Astrocyte of the spinal cord (primary cell): ENCODE results near the gene PMEPA1.

Experiments
- DNase-seq: peaks from one replicate; pipeline ENCODE4 v3.0.0; 2011; ENCODE audit warnings: low read depth, low spot score
- H3K4me3 ChIP-seq: 2 replicates; pipeline ENCODE4 v1.5.1; 2011; ENCODE audit warnings: low read depth, mild to moderate bottlenecking, low read length, moderate library complexity
- in situ Hi-C: cut with HindIII; loops from 2 replicates; pipeline ENCODE4 v1.10.0; 2017; ENCODE audit warnings: low sequenced_read_pairs
- TF ChIP-seq, protein P1 (sequence below): IDR thresholded peaks from 2 replicates; pipeline ENCODE4 v1.5.1; 2012; ENCODE audit warnings: low read depth, mild to moderate bottlenecking, low read length, inconsistent platforms

Gene PMEPA1

DNA sequence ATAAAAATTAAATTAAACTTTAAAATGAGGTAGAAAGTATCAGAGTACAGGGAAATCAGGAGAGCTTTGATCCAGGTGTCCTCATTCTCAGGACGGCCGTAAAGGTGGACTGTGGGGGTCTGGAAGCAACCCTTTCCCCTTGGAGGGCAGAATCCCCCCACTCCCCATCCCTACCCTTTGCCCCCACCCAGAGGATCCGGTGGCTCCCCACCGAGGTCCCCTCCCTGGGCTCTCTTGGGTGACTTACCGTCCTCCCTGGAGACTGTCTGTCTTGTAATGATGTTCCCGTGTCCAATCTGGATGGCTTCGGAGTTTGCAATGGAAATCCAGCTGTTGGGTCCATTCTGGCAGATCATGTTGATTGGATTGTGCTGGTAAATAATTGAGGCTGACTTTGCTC, 96.9 kb downstream of the PMEPA1 start:
- TF ChIP-seq, protein P1, sequence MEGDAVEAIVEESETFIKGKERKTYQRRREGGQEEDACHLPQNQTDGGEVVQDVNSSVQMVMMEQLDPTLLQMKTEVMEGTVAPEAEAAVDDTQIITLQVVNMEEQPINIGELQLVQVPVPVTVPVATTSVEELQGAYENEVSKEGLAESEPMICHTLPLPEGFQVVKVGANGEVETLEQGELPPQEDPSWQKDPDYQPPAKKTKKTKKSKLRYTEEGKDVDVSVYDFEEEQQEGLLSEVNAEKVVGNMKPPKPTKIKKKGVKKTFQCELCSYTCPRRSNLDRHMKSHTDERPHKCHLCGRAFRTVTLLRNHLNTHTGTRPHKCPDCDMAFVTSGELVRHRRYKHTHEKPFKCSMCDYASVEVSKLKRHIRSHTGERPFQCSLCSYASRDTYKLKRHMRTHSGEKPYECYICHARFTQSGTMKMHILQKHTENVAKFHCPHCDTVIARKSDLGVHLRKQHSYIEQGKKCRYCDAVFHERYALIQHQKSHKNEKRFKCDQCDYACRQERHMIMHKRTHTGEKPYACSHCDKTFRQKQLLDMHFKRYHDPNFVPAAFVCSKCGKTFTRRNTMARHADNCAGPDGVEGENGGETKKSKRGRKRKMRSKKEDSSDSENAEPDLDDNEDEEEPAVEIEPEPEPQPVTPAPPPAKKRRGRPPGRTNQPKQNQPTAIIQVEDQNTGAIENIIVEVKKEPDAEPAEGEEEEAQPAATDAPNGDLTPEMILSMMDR = no peak
- in situ Hi-C loops = no loop called here
- DNase-seq = no peak
- no peak overlapping the region for H3K4me3 ChIP-seq

DNA sequence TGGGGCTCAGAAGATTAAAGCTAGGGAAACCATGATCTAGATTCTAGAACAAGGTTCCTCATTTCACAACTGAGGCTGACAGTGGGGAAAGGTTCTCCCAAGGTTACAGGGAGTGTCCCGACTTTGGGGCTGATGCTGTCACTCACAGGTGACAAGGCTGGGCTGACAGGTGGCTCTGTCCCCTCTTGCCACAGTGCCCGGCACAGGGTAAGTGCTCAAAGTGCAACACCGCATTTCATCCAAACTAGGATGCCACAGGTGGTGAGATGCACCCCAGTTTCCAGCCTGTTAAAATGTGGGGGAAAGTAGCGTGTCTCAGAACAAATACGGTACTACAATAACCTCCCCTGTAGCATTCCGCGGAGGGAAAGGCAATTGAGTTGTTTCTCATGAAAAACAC, 97.4 kb downstream of the PMEPA1 start:
- in situ Hi-C loops = no loop called here

DNA sequence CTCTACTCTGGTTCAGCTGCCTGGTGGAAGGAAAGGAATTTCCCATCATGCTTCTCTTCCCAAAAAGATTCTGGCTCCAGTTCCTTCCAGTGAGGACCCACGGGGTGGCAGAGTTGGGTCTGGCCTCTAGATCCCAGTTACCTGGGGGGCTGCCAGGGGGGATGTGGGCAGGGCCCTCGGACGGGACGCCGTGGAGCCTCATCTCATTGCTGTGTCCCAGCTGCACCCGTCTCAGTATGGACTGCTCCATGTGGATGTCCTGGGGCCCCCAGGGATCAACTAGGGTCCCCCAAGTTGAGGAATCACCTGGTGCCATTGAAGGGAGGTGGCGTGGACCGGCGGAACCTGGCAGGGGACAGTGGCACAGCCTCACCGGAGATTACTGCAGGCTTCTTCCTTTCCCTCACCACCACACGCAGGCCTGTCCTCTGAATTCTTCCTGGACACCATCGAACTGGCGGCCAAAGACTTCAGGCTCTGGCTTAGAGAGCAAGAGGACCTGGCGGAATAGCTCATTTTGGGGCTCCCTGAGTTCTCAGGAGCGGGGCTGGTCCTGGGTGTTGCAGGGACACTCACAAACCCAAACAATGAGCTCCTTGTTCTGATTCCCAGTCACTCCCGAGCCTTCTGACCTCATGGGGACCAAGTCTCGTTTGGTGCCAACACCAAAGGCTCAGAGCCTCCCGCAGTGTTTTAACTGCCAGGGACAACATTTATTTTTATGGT, 98.1 kb downstream of the PMEPA1 start:
- in situ Hi-C loops = no loop called here
- no peak for DNase-seq
- H3K4me3 ChIP-seq = no peak overlapping the region
- TF ChIP-seq, protein P1 = no peak

More for the DNA sequence above, 97.4 kb downstream of the PMEPA1 start:
- H3K4me3 ChIP-seq = no peak overlapping the region
- TF ChIP-seq, protein P1 = no peak
- no peak for DNase-seq

DNA sequence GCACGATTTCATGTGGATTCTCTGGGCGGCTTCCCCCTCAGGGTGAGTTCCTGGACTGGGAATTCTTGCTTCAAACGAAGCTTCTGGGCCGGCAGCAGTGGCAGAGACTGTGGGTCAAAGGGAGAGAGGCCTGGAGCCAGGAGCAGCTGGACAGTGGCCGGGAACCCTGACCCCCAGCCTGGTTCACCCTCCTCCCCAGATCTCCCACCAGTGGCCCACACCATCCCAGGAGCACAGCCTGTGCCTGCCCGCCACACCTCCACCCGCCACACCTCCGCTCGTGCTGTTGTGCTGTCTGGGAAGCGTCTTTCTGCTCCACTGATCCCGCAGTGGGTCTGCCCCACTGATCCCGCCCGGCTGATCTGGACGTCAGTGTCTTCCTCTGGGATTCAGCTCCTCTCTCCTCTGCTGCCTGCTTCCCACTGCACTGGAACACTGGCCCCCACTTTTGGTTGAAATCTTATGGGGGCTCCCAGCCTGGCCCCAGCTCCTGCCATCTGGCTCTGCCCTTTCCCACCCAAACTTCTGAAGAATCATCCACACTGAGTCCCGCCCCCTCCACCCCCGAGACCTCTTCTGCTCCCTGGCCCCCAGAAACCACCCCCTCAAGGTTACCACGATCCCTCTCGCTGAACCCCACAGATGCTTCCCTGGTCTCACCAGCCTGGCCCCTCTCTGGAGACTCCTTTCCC, 99.4 kb downstream of the PMEPA1 start:
- TF ChIP-seq, protein P1 = no peak
- in situ Hi-C loops = no loop called here
- H3K4me3 ChIP-seq = no peak overlapping the region
- DNase-seq = no peak

DNA sequence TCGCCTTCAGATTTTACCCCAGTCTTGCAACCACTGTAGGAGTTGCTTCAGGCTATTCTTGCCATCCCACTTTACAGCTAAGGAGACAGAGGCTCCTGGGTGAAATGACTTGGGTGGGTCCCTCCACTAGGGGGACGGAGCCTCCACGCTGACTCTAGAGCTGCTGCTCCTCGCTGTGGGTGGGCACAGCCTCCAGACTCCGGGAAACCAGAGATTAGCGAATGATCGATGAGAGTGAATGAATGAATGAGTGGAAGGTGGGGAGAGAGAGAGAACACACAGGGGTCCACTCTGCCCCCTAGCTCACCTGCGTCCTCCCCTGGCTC, 100.0 kb downstream of the PMEPA1 start:
- no peak overlapping the region for H3K4me3 ChIP-seq
- no peak for DNase-seq
- TF ChIP-seq, protein P1 = peak; percentile 11
- in situ Hi-C loops = no loop called here

DNA sequence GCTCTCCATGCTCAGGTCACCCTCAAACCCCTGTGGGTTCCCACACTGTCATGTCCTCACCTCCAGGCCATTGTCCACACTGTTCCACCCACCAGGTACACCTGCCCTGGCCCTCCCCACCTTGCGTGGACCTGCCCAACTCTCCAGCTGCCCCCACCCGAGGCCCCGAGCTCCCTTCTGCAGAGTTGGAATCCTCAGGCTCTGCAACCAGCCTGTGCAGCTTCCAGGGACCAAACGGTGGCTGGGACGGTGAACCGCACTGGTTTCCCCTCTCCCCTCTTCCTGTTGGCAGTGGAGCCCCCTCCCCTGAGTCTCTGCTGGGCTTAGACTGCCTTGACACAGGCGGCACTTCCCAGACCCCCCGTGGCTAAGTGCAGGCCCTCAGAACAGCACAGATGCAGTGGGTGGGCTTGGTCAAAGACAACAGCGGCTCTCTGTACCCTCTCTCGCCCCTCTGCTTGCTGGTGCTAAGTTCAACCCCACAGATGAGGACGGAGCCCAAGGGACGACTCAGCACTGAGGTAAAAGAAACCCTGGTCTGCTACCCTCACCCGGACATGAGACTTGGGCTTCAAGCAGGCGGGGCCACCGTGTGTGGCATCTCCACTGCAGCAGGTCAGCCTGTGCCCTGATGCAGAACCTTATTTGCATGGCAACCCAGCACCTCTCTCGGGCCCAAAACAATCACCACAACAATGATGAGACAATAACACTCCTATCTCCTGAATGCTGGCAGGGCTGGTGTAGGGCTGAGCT, 100.6 kb downstream of the PMEPA1 start:
- in situ Hi-C loops = no loop called here
- DNase-seq = no peak
- TF ChIP-seq, protein P1 = no peak

More for the DNA sequence above, 100.6 kb downstream of the PMEPA1 start:
- H3K4me3 ChIP-seq = no peak overlapping the region
